ENCODE data around the gene CAB39L.

Gene CAB39L

DNA sequence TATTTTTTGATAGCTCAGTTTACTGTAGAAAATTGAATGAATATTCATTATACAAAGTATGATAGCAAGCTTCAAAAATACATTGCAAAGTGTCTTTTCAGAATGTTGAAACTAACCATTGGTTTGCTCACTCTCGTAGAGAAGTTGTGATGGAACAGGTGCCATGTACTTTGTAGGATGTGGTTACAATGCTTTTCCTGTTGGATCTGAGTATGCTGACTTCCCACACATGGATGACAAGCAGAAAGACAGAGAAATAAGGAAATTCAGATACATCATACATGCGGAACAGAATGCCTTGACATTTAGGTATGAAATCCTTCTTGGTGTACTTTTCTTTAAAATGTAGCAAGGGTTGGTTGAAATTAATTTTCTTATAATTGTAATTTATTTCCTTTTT lies 165.7 kb downstream of the CAB39L start:
- Histone ChIP-seq H3K36me3 (ENCODE audit: control insufficient read depth, insufficient read depth, low read length) (peaks cover 10% of the 10 kb centered on the region), H3K27ac (ENCODE audit: insufficient read depth, low read length, poor library complexity, severe bottlenecking) (no peak overlapping the region), H3K27me3 (replicated peaks; ENCODE audit: control insufficient read depth, insufficient read depth, low read length, poor library complexity, severe bottlenecking) (no peaks in the 10 kb centered on the region), H3K4me3 (ENCODE audit: insufficient read depth, low read depth, low read length, poor library complexity, severe bottlenecking) (no peak overlapping the region), H3K9me3 (ENCODE audit: control insufficient read depth, low read length) (no peaks in the 10 kb centered on the region), H3K4me1 (ENCODE audit: control insufficient read depth, insufficient read depth, low read length, poor library complexity, severe bottlenecking) (no peaks in the 10 kb centered on the region)
- no peak for DNase-seq

DNA sequence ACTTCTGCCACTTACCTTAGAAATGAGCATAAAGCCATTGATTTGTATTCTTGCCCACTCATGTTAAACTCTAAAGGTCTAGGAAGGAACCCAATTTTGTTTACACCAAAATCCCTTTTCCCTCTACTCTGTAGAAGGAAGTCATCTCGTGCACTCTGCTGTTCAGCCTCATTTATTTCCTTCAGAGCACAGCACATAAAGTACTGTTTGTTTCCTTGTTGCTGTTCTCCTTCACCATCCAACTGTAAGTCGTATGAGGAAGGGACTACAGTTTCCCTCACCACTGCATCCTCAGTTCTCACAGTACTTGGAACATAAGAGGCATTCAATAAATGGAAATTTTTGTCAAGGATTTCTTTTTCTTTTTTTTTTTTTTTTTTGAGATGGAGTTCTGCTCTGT lies 171.6 kb downstream of the CAB39L start:
- Histone ChIP-seq H3K4me3 (ENCODE audit: insufficient read depth, low read depth, low read length, poor library complexity, severe bottlenecking) (no peak overlapping the region), H3K9me3 (ENCODE audit: control insufficient read depth, low read length) (no peaks in the 10 kb centered on the region), H3K27ac (ENCODE audit: insufficient read depth, low read length, poor library complexity, severe bottlenecking) (no peak overlapping the region), H3K36me3 (ENCODE audit: control insufficient read depth, insufficient read depth, low read length) (peaks cover 6% of the 10 kb centered on the region), H3K4me1 (ENCODE audit: control insufficient read depth, insufficient read depth, low read length, poor library complexity, severe bottlenecking) (no peaks in the 10 kb centered on the region), H3K27me3 (replicated peaks; ENCODE audit: control insufficient read depth, insufficient read depth, low read length, poor library complexity, severe bottlenecking) (no peaks in the 10 kb centered on the region)
- DNase-seq = no peak

DNA sequence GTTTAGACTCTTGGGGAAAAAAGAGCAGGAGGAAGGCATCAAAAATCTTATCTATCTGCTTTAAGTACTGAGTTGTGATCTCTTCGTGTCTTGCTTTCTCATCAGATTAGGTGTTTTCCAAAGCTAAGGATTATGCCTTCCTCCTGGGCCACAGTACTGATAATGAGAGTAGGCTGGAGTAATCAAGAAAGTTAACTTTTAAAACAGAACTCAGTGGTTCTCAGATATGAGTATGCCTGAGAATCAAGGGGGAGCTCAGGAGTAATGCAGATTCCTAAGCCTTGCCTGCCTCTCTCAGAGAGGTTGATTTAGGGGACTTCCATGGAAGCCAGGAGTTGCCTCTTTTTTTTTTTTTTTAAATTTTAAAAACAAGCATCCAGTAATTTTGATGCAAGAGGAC lies 172.6 kb downstream of the CAB39L start:
- H3K4me3 ChIP-seq (ENCODE audit: insufficient read depth, low read depth, low read length, poor library complexity, severe bottlenecking) = no peak overlapping the region
- peaks cover 9% of the 10 kb centered on the region for H3K36me3 ChIP-seq (ENCODE audit: control insufficient read depth, insufficient read depth, low read length)
- no peak for DNase-seq
- no peak overlapping the region for H3K27ac ChIP-seq (ENCODE audit: insufficient read depth, low read length, poor library complexity, severe bottlenecking)
- H3K27me3 ChIP-seq (replicated peaks; ENCODE audit: control insufficient read depth, insufficient read depth, low read length, poor library complexity, severe bottlenecking) = no peaks in the 10 kb centered on the region
- H3K4me1 ChIP-seq (ENCODE audit: control insufficient read depth, insufficient read depth, low read length, poor library complexity, severe bottlenecking) = no peaks in the 10 kb centered on the region
- H3K9me3 ChIP-seq (ENCODE audit: control insufficient read depth, low read length) = no peaks in the 10 kb centered on the region

DNA sequence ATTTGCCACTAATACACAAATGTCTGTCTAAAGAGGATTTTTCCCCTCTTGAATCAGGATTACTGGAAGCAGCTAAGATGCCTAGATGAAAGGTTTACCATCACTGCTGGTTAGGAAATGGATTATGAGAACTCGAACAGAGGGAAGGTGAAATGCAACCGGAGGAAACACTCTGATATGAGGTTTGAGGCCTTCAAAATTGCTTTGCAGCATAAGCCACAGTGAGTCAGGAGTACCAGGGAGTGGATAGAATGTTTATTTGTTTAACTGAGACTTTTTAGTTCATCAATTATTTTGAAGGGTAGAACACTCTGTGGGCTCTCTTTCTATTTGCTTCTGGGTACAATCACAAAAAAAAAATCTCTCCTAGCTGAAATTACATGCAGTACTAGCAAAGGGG lies 178.0 kb downstream of the CAB39L start:
- Histone ChIP-seq H3K4me3 (ENCODE audit: insufficient read depth, low read depth, low read length, poor library complexity, severe bottlenecking) (no peak overlapping the region), H3K36me3 (ENCODE audit: control insufficient read depth, insufficient read depth, low read length) (peaks cover 19% of the 10 kb centered on the region), H3K4me1 (ENCODE audit: control insufficient read depth, insufficient read depth, low read length, poor library complexity, severe bottlenecking) (no peaks in the 10 kb centered on the region), H3K27ac (ENCODE audit: insufficient read depth, low read length, poor library complexity, severe bottlenecking) (no peak overlapping the region), H3K27me3 (replicated peaks; ENCODE audit: control insufficient read depth, insufficient read depth, low read length, poor library complexity, severe bottlenecking) (no peaks in the 10 kb centered on the region), H3K9me3 (ENCODE audit: control insufficient read depth, low read length) (no peaks in the 10 kb centered on the region)
- DNase-seq = no peak

DNA sequence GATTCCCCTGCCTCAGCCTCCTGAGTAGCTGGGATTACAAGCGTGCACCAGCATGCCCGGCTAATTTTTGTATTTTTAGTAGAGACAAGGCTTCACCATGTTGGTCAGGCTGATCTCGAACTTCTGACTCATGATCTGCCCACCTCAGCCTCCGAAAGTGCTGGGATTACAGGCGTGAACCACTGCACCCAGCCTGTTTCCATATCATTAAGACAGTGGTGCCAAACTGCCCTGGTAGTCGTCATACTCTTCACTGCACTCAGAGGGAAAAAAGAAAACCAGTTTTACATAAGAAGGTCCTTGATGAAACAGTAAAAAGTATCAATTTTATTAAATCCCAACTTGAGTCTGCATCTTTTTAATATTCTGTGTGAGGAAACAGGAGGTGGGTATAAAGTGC lies 181.2 kb downstream of the CAB39L start:
- H3K9me3 ChIP-seq (ENCODE audit: control insufficient read depth, low read length) = no peaks in the 10 kb centered on the region
- DNase-seq = no peak
- H3K4me1 ChIP-seq (ENCODE audit: control insufficient read depth, insufficient read depth, low read length, poor library complexity, severe bottlenecking) = peaks cover 4% of the 10 kb centered on the region
- H3K27me3 ChIP-seq (replicated peaks; ENCODE audit: control insufficient read depth, insufficient read depth, low read length, poor library complexity, severe bottlenecking) = no peaks in the 10 kb centered on the region
- no peak overlapping the region for H3K4me3 ChIP-seq (ENCODE audit: insufficient read depth, low read depth, low read length, poor library complexity, severe bottlenecking)
- no peak overlapping the region for H3K27ac ChIP-seq (ENCODE audit: insufficient read depth, low read length, poor library complexity, severe bottlenecking)
- H3K36me3 ChIP-seq (ENCODE audit: control insufficient read depth, insufficient read depth, low read length) = peaks cover 23% of the 10 kb centered on the region

DNA sequence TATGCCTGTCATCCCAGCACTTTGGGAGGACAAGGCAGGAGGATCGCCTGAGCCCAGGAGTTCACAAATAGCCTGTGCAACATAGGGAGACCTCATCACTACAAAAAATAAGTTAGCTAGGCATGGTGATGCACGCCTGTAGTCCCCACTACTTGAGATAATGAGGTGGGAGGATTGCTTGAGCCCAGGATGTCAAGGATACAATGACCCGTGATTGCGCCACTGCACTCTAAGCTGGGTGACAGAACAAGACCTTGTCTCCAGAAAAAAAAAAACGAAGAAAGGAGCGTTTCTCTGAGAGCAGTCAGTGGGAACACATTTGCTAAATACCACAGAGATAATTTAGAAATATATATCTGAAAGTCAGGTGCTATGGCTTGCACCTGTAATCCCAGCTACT lies 184.3 kb downstream of the CAB39L start:
- Histone ChIP-seq H3K27ac (ENCODE audit: insufficient read depth, low read length, poor library complexity, severe bottlenecking) (no peak overlapping the region), H3K4me3 (ENCODE audit: insufficient read depth, low read depth, low read length, poor library complexity, severe bottlenecking) (no peak overlapping the region), H3K27me3 (replicated peaks; ENCODE audit: control insufficient read depth, insufficient read depth, low read length, poor library complexity, severe bottlenecking) (no peaks in the 10 kb centered on the region), H3K4me1 (ENCODE audit: control insufficient read depth, insufficient read depth, low read length, poor library complexity, severe bottlenecking) (peaks cover 4% of the 10 kb centered on the region), H3K9me3 (ENCODE audit: control insufficient read depth, low read length) (no peaks in the 10 kb centered on the region), H3K36me3 (ENCODE audit: control insufficient read depth, insufficient read depth, low read length) (peaks cover 17% of the 10 kb centered on the region)
- no peak for DNase-seq

All from effector memory CD4-positive, alpha-beta T cell (primary cell).